Activated CD4-positive, alpha-beta T cell treated with anti-CD3 and anti-CD28 coated beads for 48 hours (primary cell): ENCODE data around the gene DCLK1.

Experiments used
- DNase-seq: peaks from one replicate; pipeline ENCODE4 v3.0.0-alpha.2; 2020

The DCLK1 gene

GRCh38 chr13:35814605-35815011 lies 316.6 kb downstream of the DCLK1 start:
- no peak for DNase-seq

- no peak for DNase-seq
Measured at GRCh38 chr13:35812736-35813135, 318.4 kb downstream of the DCLK1 start.

- no peak for DNase-seq
Measured at GRCh38 chr13:35810321-35810720, 320.9 kb downstream of the DCLK1 start.

GRCh38 chr13:35808846-35809245 lies 322.3 kb downstream of the DCLK1 start:
- no peak for DNase-seq

- DNase-seq: no peak
Measured at GRCh38 chr13:35804901-35805300, 326.3 kb downstream of the DCLK1 start.

- no peak for DNase-seq
Measured at GRCh38 chr13:35797991-35798390, 333.2 kb downstream of the DCLK1 start.

- no peak for DNase-seq
Measured at GRCh38 chr13:35797244-35797643, 333.9 kb downstream of the DCLK1 start.

- DNase-seq: no peak
Measured at GRCh38 chr13:35796623-35797022, 334.6 kb downstream of the DCLK1 start.

GRCh38 chr13:35794734-35795389 lies 336.3 kb downstream of the DCLK1 start:
- no peak for DNase-seq

- DNase-seq: no peak
Measured at GRCh38 chr13:35793823-35794222, 337.4 kb downstream of the DCLK1 start.

GRCh38 chr13:35792911-35793310 lies 338.3 kb downstream of the DCLK1 start:
- no peak for DNase-seq

- DNase-seq: no peak
Measured at GRCh38 chr13:35792021-35792420, 339.2 kb downstream of the DCLK1 start.

GRCh38 chr13:35791184-35791851 lies 339.9 kb downstream of the DCLK1 start:
- no peak for DNase-seq

GRCh38 chr13:35789335-35790165 lies 341.6 kb downstream of the DCLK1 start:
- DNase-seq: no peak

- no peak for DNase-seq
Measured at GRCh38 chr13:35787937-35788336, 343.2 kb downstream of the DCLK1 start.

- no peak for DNase-seq
Measured at GRCh38 chr13:35785576-35786303, 345.4 kb downstream of the DCLK1 start.

- DNase-seq: no peak
Measured at GRCh38 chr13:35784286-35784951, 346.8 kb downstream of the DCLK1 start.

GRCh38 chr13:35782793-35783192 lies 348.4 kb downstream of the DCLK1 start:
- DNase-seq: no peak

GRCh38 chr13:35781036-35782000 lies 349.9 kb downstream of the DCLK1 start:
- DNase-seq: no peak

- no peak for DNase-seq
Measured at GRCh38 chr13:35780613-35781012, 350.6 kb downstream of the DCLK1 start.

GRCh38 chr13:35771898-35772297 lies 359.3 kb downstream of the DCLK1 start:
- DNase-seq: no peak
